Stimulated activated CD4-positive, alpha-beta T cell treated with anti-CD3 and anti-CD28 coated beads, Interleukin-4, amount 100 ng/mL, for 4 hours (primary cell): ENCODE results near the gene CXCL9.

ENCODE experiments used
- DNase-seq, 2 experiments: peaks; one replicate each; pipeline ENCODE4 v3.0.0-alpha.2; 2020

Gene CXCL9

GRCh38 chr4:75953509-75953908 is 53.8 kb downstream of the CXCL9 start:
- DNase-seq = no peak
